GM12801 (cell line): ENCODE results near the gene HGD.

ENCODE experiments used
- CTCF ChIP-seq: IDR thresholded peaks from one replicate; pipeline ENCODE4 v1.5.1; 2011; ENCODE audit warnings: control low read depth; ENCODE audit not compliant: insufficient read length; ENCODE audit errors: extremely low read depth

The HGD gene

GRCh38 chr3:120705884-120706582, 24.0 kb upstream of the HGD start:
- TF ChIP-seq CTCF = no peak

GRCh38 chr3:120699333-120699732, 17.3 kb upstream of the HGD start:
- no peak for TF ChIP-seq CTCF

GRCh38 chr3:120693439-120694171, 11.6 kb upstream of the HGD start:
- TF ChIP-seq CTCF = no peak

GRCh38 chr3:120689395-120689794, 7.4 kb upstream of the HGD start:
- TF ChIP-seq CTCF = no peak

- TF ChIP-seq CTCF = no peak
These were observed 6.1 kb upstream of the HGD start for GRCh38 chr3:120688121-120688520.

- TF ChIP-seq CTCF = no peak
These were observed 3.4 kb upstream of the HGD start for GRCh38 chr3:120685411-120685810.

GRCh38 chr3:120684896-120685295, 2.9 kb upstream of the HGD start:
- no peak for TF ChIP-seq CTCF
